Left cardiac atrium (tissue), 4 donors: ENCODE measurements around the gene HSD17B14. TPM values are rescaled to one million over a fixed set of nuclear protein-coding genes. Genes with fewer than 3 reads are reported as not detected.
A peak's percentile ranks its signal among the peaks of the same experiment; 100 is the strongest.
"Not testable (repeated sequence)": the region's sequence is repeated elsewhere in the genome, so short reads cannot be mapped to it uniquely, and the experiment has no call there.

Experiments used
- ATAC-seq, 2 donors: fragments of 200-7000 bp; cut with Tn5 transposase; one replicate each; pipeline ENCODE4 v1.9.1; 2020; ENCODE audit warnings: mild to moderate bottlenecking in 2 of 2, moderate library complexity in 2 of 2
- DNase-seq: peaks from one replicate; pipeline ENCODE4 v3.0.0-alpha.2; 2020
- intact Hi-C, 2 donors: fragments of 100-400 bp; cut with DNase I; formaldehyde crosslinking; loops; one replicate each; pipeline versions ENCODE4 v1.14.1 to v1.15.1; 2022 to 2023
- long read RNA-seq: library from polyadenylated mRNA; unstranded; transcript quantifications from one replicate; pipeline ENCODE4 v2.0.0, GENCODE V29; 2021
- total RNA-seq, 2 donors: library from RNA; stranded (reverse); fragmentation: NEBNext Ultra II Directional; extraction: Animal tissue kit (Norgen Biotek cat#: 25700); gene quantifications; one replicate each; pipeline ENCODE4 v1.2.1, GENCODE V29; 2021
- donor health status: DM: no; HTN: yes; CAD: no.
- donor health status: DM: no; HTN: yes; CAD: no; lungs with severe emphysema.
- donor health status: DM: yes; HTN: yes; CAD: no.
- donor health status: Dilated cardiomyopathy.

The HSD17B14 gene
- total RNA-seq = 1 to 10 TPM; 2.8 to 5.4 TPM
- long read RNA-seq, partial matches to known transcripts = 0 of 1 reads
- long read RNA-seq, other reads (novel, unspliced or antisense) = 1 of 1 reads

DNA sequence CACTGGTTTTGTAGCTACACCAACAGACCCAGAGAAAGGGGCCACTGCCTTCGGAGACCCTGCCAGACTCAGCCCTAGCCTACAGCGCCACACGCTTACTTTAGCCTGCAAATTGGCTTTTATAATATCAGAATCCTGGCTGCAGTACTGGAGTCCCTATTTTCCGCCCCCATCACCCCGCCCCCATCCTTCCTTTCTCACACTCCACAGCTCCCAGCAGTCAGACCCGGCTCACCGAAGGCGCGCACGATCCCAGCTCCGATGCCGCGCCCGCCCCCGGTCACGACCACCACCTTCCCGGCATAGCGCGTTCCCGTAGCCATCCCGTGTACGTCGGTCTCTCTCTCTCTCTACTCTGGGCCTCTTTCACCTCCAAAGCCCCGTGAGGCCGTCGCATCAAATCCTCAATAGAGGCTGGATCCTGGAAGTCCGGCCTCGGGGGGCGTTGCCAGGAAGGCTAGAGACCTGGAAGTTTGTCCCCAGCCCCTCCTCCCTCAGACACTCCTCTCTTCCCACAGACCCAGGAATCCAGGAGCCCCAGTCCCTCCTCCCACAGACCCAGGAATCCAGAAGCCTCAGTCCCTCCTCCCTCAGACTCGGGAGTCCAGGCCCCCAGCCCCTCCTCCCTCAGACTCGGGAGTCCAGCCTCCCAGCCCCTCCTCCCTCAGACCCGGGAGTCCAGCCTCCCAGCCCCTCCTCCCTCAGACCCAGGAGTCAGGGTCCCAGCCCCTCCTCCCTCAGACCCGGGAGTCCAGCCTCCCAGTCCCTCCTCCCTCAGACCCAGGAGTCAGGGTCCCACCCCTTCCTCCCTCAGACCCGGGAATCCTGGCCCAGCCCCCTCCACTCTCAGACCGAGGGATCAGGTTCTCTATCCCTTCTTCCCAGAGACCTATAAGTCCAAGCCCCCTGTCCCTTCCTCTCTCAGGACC is at the start of gene HSD17B14:
HSD17B14 (minus strand) TSS at position 403 of the 929 bp plus-strand sequence; CDS start at position 323, 80 bp downstream.
- ATAC-seq (peak; percentile 22 to 37), DNase-seq (peak; percentile 55)
- intact Hi-C loops = loop anchor here in 1 of 2 donors (2.0 to 10.0 kb wide), 2 partner anchors 42 to 162 kb away; partner anchors contain the start of gene NTN5

DNA sequence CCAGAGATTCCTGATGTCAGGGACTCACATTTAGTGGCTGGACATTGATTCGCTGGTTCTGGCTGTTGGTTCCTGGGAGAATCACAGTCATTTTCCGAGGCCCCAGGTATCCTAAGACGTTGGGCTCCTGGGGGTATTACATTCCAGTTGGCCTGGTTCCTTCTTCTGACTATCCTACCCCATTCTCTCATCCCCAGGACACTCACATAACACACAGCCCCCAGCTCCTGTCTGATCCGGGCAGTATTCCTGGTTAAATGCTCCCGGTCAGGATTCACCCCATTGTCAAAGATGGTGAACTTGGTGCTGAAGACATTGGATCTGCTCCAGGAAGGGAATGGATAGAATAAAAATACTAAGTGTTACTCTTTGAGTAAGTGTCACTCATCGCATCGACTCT is 47.4 kb upstream of the HSD17B14 start:
- DNase-seq = no peak
- intact Hi-C loops = no loop called here
- no peak for ATAC-seq

- intact Hi-C loops = no loop called here
- peak in 1 of 2 donors; percentile 20 for ATAC-seq
- DNase-seq = no peak
Observed at GRCh38 chr19:48881741-48882657, 45.7 kb upstream of the HSD17B14 start.

GRCh38 chr19:48879696-48880095 is 43.4 kb upstream of the HSD17B14 start:
- ATAC-seq, DNase-seq: not testable (repeated sequence)
- intact Hi-C loops = loop anchor here (5.0 to 10.0 kb wide), 2 partner anchors 85 to 88 kb away; partner anchors contain the start of gene FTL (in 2 of the 2)

DNA sequence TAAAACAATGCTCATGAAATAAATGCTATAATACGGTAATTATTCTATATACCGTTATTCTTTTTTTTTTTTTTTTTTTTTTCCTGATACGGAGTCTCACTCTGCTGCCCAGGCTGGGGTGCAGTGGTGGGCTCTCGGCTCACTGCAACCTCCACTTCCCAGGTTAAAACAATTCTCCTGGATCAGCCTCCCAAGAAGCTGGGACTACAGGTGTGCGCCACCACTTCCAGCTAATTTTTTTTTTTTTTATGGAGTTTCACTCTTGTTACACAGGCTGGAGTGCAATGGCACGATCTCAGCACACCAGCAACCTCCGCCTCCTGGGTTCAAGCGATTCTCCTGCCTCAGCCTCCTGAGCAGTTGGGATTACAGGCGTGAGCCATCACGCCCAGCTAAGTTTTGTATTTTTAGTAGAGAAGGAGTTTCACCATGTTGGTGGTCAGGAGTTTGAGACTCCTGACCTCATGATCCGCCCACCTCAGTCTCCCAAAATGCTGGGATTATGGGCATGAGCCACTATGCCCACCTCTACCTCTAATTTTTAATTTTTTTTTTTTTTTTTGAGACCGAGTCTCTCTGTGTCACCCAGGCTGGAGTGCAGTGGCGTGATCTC is 42.8 kb upstream of the HSD17B14 start:
- intact Hi-C loops = loop anchor here (5.0 to 10.0 kb wide), 2 partner anchors 86 to 88 kb away; partner anchors contain the start of gene FTL (in 2 of the 2)
- DNase-seq = no peak
- ATAC-seq = no peak

- DNase-seq = peak; percentile 86
- intact Hi-C loops = loop anchor here (5.0 to 10.0 kb wide), 2 partner anchors 86 to 89 kb away; partner anchors contain the start of gene FTL (in 2 of the 2)
Observed at GRCh38 chr19:48878196-48879024, 42.1 kb upstream of the HSD17B14 start.

GRCh38 chr19:48877855-48878195 is 41.5 kb upstream of the HSD17B14 start:
- DNase-seq = no peak
- intact Hi-C loops = loop anchor here (5.0 to 10.0 kb wide), 2 partner anchors 87 to 89 kb away; partner anchors contain the start of gene FTL (in 2 of the 2)

More at GRCh38 chr19:48878196-48879024, 42.1 kb upstream of the HSD17B14 start:
- peak; percentile 40 to 61 for ATAC-seq

DNA sequence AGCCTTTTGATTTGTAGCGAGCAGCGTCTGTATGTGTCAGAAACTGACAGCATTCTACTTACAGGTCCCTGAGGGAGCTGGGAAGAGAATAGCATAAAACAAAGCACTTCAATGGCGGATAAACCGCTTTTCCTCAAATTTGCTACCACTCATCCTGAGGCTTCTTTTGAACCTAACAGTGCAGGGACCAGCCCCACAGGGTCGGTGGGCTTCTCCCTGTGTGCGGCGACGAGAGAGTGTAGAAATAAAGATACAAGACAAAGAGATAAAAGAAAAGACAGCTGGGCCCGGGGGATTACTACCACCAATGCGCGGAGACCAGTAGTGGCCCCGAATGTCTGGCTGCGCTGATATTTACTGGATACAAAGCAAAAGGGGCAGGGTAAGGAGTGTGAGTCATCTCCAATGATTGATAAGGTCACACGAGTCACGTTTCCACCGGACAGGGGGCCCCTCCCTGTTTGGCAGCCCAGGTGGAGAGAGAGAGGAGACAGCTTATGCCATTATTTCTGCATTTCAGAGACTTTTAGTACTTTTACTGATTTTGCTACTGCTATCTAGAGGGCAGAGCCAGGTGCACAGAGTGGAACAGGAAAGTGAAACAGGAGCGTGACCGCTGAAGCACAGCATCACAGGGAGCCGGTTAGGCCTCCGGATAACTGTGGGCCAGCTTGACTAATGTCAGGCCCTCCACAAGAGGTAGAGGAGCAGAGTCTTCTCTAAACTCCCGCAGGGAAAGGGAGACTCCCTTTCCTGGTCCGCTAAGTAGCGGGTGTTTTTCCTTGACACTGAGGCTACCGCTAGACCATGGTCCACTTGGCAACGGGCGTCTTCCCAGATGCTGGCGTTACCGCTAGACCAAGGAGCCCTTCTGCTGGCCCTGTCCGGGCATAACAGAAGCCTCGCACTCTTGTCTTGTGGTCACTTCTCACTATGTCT is 40.0 kb upstream of the HSD17B14 start:
- intact Hi-C loops = loop anchor here (5.0 to 10.0 kb wide), 2 partner anchors 88 to 91 kb away; partner anchors contain the start of gene FTL (in 2 of the 2)
- ATAC-seq = not testable (repeated sequence)
- peak; percentile 67 for DNase-seq

More at GRCh38 chr19:48877855-48878195, 41.5 kb upstream of the HSD17B14 start:
- ATAC-seq = no peak

GRCh38 chr19:48874303-48875135 is 38.2 kb upstream of the HSD17B14 start:
- DNase-seq (no peak), ATAC-seq (peak in 1 of 2 donors; percentile 2)
- intact Hi-C loops = loop anchor here (5.0 to 10.0 kb wide), 2 partner anchors 90 to 93 kb away; partner anchors contain the start of gene FTL (in 2 of the 2)

- intact Hi-C loops = loop anchor here in 1 of 2 donors (10.0 kb wide), 1 partner anchor 91 kb away; the partner anchor contains the start of gene FTL
- ATAC-seq (peak in 1 of 2 donors; percentile 4), DNase-seq (no peak)
Observed at GRCh38 chr19:48873476-48874302, 37.4 kb upstream of the HSD17B14 start.

DNA sequence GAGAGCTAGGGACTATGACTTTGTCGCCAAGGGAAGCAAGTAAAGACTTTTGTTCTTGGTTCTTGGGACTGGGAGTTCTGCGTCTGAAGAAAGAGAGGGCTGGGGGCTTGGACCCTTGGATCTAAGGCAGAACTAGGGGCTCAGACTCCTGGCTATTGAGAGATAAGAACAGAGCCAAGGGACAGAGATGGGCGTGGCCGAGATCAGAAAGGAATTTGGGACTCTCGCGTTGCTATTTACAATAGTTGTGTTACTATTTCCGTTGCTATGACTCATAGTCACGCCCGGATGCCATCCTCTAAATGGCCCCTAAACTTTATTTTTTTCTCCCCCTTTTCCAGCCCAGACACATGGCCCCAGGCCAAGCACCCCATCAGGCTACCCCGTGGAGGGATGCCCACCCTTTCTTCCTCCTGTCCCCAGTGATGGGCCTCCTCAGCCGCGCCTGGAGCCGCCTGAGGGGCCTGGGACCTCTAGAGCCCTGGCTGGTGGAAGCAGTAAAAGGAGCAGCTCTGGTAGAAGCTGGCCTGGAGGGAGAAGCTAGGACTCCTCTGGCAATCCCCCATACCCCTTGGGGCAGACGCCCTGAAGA is 36.7 kb upstream of the HSD17B14 start:
- DNase-seq (peak; percentile 89), ATAC-seq (peak; percentile 73 to 77)
- intact Hi-C loops = loop anchor here in 1 of 2 donors (10.0 kb wide), 1 partner anchor 92 kb away; the partner anchor contains the start of gene FTL

DNA sequence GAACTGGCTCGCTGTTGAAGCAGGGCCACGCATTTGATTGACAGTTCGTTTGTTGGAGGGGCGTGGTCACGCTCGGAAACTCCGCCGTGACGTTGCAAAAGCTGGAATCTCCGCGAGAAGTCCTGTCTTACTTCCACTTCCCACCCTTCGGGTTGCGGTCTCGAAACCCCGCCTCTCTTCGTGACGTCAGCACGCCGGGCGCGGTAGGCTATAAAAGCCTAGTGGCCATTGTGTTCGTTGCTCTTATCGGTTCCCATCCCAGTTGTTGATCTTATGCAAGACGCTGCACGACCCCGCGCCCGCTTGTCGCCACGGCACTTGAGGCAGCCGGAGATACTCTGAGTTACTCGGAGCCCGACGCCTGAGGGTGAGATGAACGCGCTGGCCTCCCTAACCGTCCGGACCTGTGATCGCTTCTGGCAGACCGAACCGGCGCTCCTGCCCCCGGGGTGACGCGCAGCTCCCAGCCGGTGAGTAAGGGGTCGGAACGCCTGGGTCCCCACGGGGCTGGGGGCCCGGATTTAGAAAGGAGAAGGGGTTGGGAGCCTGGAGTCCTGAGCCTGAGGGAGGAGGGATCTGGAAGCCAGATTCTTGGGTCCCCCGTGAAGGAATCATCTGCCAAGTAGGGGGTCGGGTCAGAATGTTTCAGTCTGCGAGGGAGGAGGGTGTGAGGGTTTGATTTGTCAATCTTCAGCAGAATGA is 36.0 kb upstream of the HSD17B14 start, which contains the start of gene PPP1R15A:
PPP1R15A (plus strand) TSS at position 240 of the 702 bp plus-strand sequence. CDS start 813 bp downstream, outside the sequence.
- intact Hi-C loops = loop anchor here in 1 of 2 donors (10.0 kb wide), 1 partner anchor 92 kb away; the partner anchor contains the start of gene FTL
- ATAC-seq (peak; percentile 71 to 77), DNase-seq (peak; percentile 97)
